Endothelial cell of umbilical vein (primary cell): ENCODE measurements around the gene RCOR1. TPM values are rescaled to one million over a fixed set of nuclear protein-coding genes. Genes with fewer than 3 reads are reported as not detected.

Source experiments
- BruUV-seq: library from RNA; stranded (reverse); fragments of 400-500 nt; replicated peaks from 2 replicates; lab custom pipeline; 2021; lab: Mats Ljungman, UMichigan
- CTCF ChIA-PET: fragments of 300-600, 350-600 bp; sonication (Branson Sonifier 250); formaldehyde crosslinking; loops from one replicate; lab custom pipeline; 2021; ENCODE audit warnings: antibody characterized with exemption, inconsistent platforms; lab: Charles Lee
- POLR2A ChIA-PET: fragments of 300-600, 350-600 bp; sonication (Branson Sonifier 250); formaldehyde crosslinking; loops from one replicate; lab custom pipeline; 2021; ENCODE audit warnings: antibody characterized with exemption, inconsistent platforms; lab: Charles Lee
- DNase-seq: peaks from one replicate; pipeline ENCODE4 v3.0.0-alpha.2; 2011; ENCODE audit warnings: low read depth, low spot score
- FAIRE-seq: peaks from 2 replicates; lab custom pipeline; 2011; peaks lifted over from hg19 to GRCh38; lab: Jason Lieb, UNC
- H2AFZ ChIP-seq: 2 replicates; pipeline ENCODE4 v1.6.0; 2012; ENCODE audit warnings: low read depth, low read length, control low read depth, inconsistent platforms
- H3K27ac ChIP-seq: 2 replicates; pipeline ENCODE4 v1.5.1; 2011; ENCODE audit warnings: low read depth, mild to moderate bottlenecking, control low read depth, low read length, moderate library complexity; ENCODE audit not compliant: insufficient read depth
- H3K27me3 ChIP-seq, 2 experiments: 2 replicates each; pipeline versions ENCODE4 v1.6.0 to v1.6.1; 2011; ENCODE audit warnings: low read length in 2 of 2, mixed read lengths in 1 of 2; ENCODE audit not compliant: control insufficient read depth in 2 of 2, insufficient read depth in 2 of 2
- H3K36me3 ChIP-seq, 2 experiments: 2 replicates in 1 of 2; 3 replicates in 1 of 2; pipeline ENCODE4 v1.5.1; 2011; ENCODE audit warnings: low read length in 2 of 2, mild to moderate bottlenecking in 1 of 2, moderate library complexity in 1 of 2; ENCODE audit not compliant: control insufficient read depth in 2 of 2, insufficient read depth in 2 of 2; ENCODE audit errors: extremely low read depth in 1 of 2
- H3K4me1 ChIP-seq: 3 replicates; pipeline ENCODE4 v1.5.1; 2011; ENCODE audit warnings: mild to moderate bottlenecking, low read length; ENCODE audit not compliant: control insufficient read depth, insufficient read depth; ENCODE audit errors: extremely low read depth
- H3K4me2 ChIP-seq: 2 replicates; pipeline ENCODE4 v1.6.1; 2011; ENCODE audit warnings: low read length, control low read depth, mixed read lengths; ENCODE audit not compliant: insufficient read depth
- H3K4me3 ChIP-seq, 3 experiments: fragments of 200-600 bp in 1 of 3; sonication (generic), shearing (Covaris generic) in 1 of 3; replicated peaks in 1 of 3; 2 replicates each; pipeline ENCODE4 v1.5.1; 2011 to 2016; ENCODE audit warnings: control low read depth in 3 of 3, low read length in 3 of 3, mild to moderate bottlenecking in 2 of 3, inconsistent platforms in 1 of 3, low read depth in 1 of 3, moderate library complexity in 1 of 3; ENCODE audit not compliant: insufficient read depth in 1 of 3
- H3K79me2 ChIP-seq: 2 replicates; pipeline ENCODE4 v1.6.0; 2012; ENCODE audit warnings: low read length, inconsistent platforms; ENCODE audit not compliant: control insufficient read depth, insufficient read depth
- H3K9ac ChIP-seq: replicated peaks from 2 replicates; pipeline ENCODE3; 2011; ENCODE audit warnings: low read length, control low read depth; ENCODE audit not compliant: insufficient read depth; ENCODE audit errors: extremely low read depth
- H3K9me1 ChIP-seq: replicated peaks from 3 replicates; pipeline ENCODE4 v1.6.0; 2011; ENCODE audit warnings: mild to moderate bottlenecking, low read length; ENCODE audit not compliant: control insufficient read depth, insufficient read depth; ENCODE audit errors: extremely low read depth
- H3K9me3 ChIP-seq: replicated peaks from 2 replicates; pipeline ENCODE4 v1.5.1; 2012; ENCODE audit warnings: low read length, inconsistent platforms; ENCODE audit not compliant: control insufficient read depth, insufficient read depth
- H4K20me1 ChIP-seq: replicated peaks from 2 replicates; pipeline ENCODE3; 2011; ENCODE audit warnings: mild to moderate bottlenecking, low read length; ENCODE audit not compliant: control insufficient read depth, insufficient read depth; ENCODE audit errors: extremely low read depth
- CTCF ChIP-seq, 2 donors: IDR thresholded peaks; 1 replicate in 1 of 2; 2 replicates in 1 of 2; pipeline ENCODE4 v1.5.1; 2011; ENCODE audit warnings: low read length in 2 of 2, mild to moderate bottlenecking in 2 of 2, moderate library complexity in 2 of 2, control low read depth in 1 of 2, inconsistent platforms in 1 of 2, low read depth in 1 of 2; ENCODE audit not compliant: insufficient read depth in 1 of 2; ENCODE audit errors: extremely low read depth in 1 of 2
- EZH2 ChIP-seq: IDR thresholded peaks from 2 replicates; pipeline ENCODE4 v1.6.1; 2012; ENCODE audit warnings: borderline replicate concordance, low read depth, mild to moderate bottlenecking, moderate library complexity, low read length, inconsistent platforms; ENCODE audit not compliant: severe bottlenecking
- FOS ChIP-seq: IDR thresholded peaks from 2 replicates; pipeline ENCODE4 v1.6.1; 2011; ENCODE audit warnings: mild to moderate bottlenecking, low read length, moderate library complexity, borderline replicate concordance; ENCODE audit not compliant: insufficient read depth
- GATA2 ChIP-seq: IDR thresholded peaks from 2 replicates; pipeline ENCODE4 v1.7.0; 2011; ENCODE audit warnings: low read depth, mild to moderate bottlenecking, moderate library complexity, mixed read lengths, low read length; ENCODE audit not compliant: insufficient read length, insufficient read depth
- JUN ChIP-seq: IDR thresholded peaks from 2 replicates; pipeline ENCODE4 v1.6.1; 2011; ENCODE audit warnings: borderline replicate concordance, low read depth; ENCODE audit not compliant: insufficient read length, insufficient read depth
- MAX ChIP-seq: IDR thresholded peaks from 2 replicates; pipeline ENCODE4 v1.6.1; 2011; ENCODE audit not compliant: insufficient read depth, insufficient read length
- MYC ChIP-seq: IDR thresholded peaks from one replicate; pipeline ENCODE4 v1.6.1; 2011; ENCODE audit warnings: mild to moderate bottlenecking, low read depth, low read length
- POLR2A ChIP-seq: IDR thresholded peaks from 2 replicates; pipeline ENCODE4 v1.6.1; 2012; ENCODE audit warnings: low read depth, mild to moderate bottlenecking, control low read depth, low read length
- POLR2AphosphoS5 ChIP-seq: IDR thresholded peaks from 2 replicates; pipeline ENCODE4 v1.6.1; 2012; ENCODE audit warnings: low read depth, mild to moderate bottlenecking, control low read depth, low read length, moderate library complexity; ENCODE audit not compliant: insufficient read depth
- dilution Hi-C: fragments of 300-500 bp; cut with MboI; formaldehyde crosslinking; loops from one replicate; pipeline ENCODE4 v1.15.0; 2019; ENCODE audit warnings: low sequenced_read_pairs; ENCODE audit not compliant: extremely low pct_ligation_motif_present
- intact Hi-C: fragments of 100-400 bp; cut with micrococcal nuclease; formaldehyde crosslinking; loops from one replicate; pipeline ENCODE4 v1.10.0; 2022
- polyA plus RNA-seq, 4 experiments: library from polyadenylated mRNA; depleted of rRNA in 3 of 4; stranded (reverse) in 3 of 4; unstranded in 1 of 4; fragments of >200 nt; gene quantifications; 2 replicates each; pipeline versions ENCODE4 v1.2.1 to v1.2.3, GENCODE V29; 2011 to 2012; ENCODE audit warnings: missing spikeins in 1 of 4
- total RNA-seq: library from RNA; stranded (reverse); gene quantifications from 2 replicates; pipeline ENCODE4 v1.2.3, GENCODE V29; 2021

RCOR1 gene
- total and polyA plus RNA-seq, 2 donors (not counting 3 experiments of a cell fraction or from before 2014, with no cell fraction given) = 15.6 to 32.2 TPM

- ChIA-PET CTCF (interaction anchor here (0.6 to 4.7 kb wide), 33 partner anchors 9 to 340 kb away, joined by 3 to 59 read pairs (median 4); no protein-coding TSS in a partner anchor), POLR2A (no interaction called here)
- TF ChIP-seq CTCF (IDR thresholded peaks at IDR 0.05; ENCODE audit: extremely low read depth in 1 of 2, insufficient read depth in 1 of 2, low read depth in 1 of 2, low read length in 2 of 2) (peak; percentile 67 to 80), GATA2 (no peak), MYC (no peak), MAX (no peak), JUN (no peak), POLR2AphosphoS5 (no peak), FOS (no peak), EZH2 (no peak), POLR2A (no peak)
- FAIRE-seq (peak; percentile 65), DNase-seq (peak; percentile 75)
- Histone ChIP-seq H3K9me1 (no peaks in the 10 kb centered on the region), H3K9me3 (no peaks in the 10 kb centered on the region), H3K36me3 (no peaks in the 10 kb centered on the region), H3K79me2 (peaks cover 54% of the 10 kb centered on the region), H4K20me1 (peaks cover 3% of the 10 kb centered on the region), H3K9ac (peak overlapping the region; percentile 10), H3K4me3 (peak overlapping the region in 2 of 3 experiments; percentile 84 to 100), H3K27ac (no peak overlapping the region), H3K27me3 (no peaks in the 10 kb centered on the region), H3K4me1 (peaks cover 20% of the 10 kb centered on the region), H3K4me2 (peak overlapping the region; percentile 100), H2AFZ (no peak overlapping the region)
- dilution Hi-C loops = no loop called here
- intact Hi-C loops = loop anchor here (1.0 to 5.0 kb wide), 6 partner anchors 35 to 322 kb away; partner anchors contain the start of gene TRAF3
- no TSS peak for BruUV-seq
Observed at GRCh38 chr14:102594514-102595175, 2.2 kb downstream of the RCOR1 start.
